Lower leg skin (tissue), 3 donors: ENCODE data around the gene ARHGEF4.

Source experiments
- POLR2A ChIP-seq, 2 donors: fragments of 450-650 bp; IDR thresholded peaks; one replicate each; pipeline ENCODE4 v1.6.1; 2016 to 2017; ENCODE audit warnings: antibody characterized with exemption in 2 of 2, mild to moderate bottlenecking in 1 of 2, moderate library complexity in 1 of 2
- TF ChIP-seq, protein P1 (sequence below), 3 donors: fragments of 450-650 bp; IDR thresholded peaks; one replicate each; pipeline ENCODE4 v1.5.1; 2016; ENCODE audit warnings: antibody characterized with exemption in 3 of 3, mild to moderate bottlenecking in 3 of 3, moderate library complexity in 2 of 3

DNA sequence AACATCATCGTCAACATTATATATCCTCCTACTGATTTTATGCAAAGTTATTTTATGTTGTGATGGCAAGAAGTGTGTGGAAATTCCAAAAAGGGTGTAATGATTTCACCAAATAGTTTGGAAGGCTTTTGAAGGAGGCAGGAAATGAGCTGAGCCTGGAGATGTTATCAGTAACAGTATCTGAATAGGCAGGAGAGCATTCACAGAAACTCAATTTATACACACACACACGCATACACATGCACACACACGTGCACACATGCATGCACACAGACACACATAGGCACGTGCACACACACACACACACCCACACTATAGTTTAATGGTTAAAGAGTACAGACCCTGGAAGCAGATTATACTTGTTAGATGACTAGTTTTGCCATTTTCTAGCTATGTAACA lies 47.3 kb downstream of the ARHGEF4 start:
- TF ChIP-seq POLR2A (IDR thresholded peaks at IDR 0.05) = no peak
- TF ChIP-seq, protein P1, sequence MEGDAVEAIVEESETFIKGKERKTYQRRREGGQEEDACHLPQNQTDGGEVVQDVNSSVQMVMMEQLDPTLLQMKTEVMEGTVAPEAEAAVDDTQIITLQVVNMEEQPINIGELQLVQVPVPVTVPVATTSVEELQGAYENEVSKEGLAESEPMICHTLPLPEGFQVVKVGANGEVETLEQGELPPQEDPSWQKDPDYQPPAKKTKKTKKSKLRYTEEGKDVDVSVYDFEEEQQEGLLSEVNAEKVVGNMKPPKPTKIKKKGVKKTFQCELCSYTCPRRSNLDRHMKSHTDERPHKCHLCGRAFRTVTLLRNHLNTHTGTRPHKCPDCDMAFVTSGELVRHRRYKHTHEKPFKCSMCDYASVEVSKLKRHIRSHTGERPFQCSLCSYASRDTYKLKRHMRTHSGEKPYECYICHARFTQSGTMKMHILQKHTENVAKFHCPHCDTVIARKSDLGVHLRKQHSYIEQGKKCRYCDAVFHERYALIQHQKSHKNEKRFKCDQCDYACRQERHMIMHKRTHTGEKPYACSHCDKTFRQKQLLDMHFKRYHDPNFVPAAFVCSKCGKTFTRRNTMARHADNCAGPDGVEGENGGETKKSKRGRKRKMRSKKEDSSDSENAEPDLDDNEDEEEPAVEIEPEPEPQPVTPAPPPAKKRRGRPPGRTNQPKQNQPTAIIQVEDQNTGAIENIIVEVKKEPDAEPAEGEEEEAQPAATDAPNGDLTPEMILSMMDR (IDR thresholded peaks at IDR 0.05) = no peak
